Skeletal muscle cell (primary cell): ENCODE results near the gene SRSF8.

ENCODE experiments used
- DNase-seq: peaks from one replicate; pipeline ENCODE4 v3.0.0-alpha.2; 2010; ENCODE audit warnings: low read depth
- H3K4me3 ChIP-seq: 2 replicates; pipeline ENCODE4 v1.5.1; 2011; ENCODE audit warnings: low read depth, mild to moderate bottlenecking, control low read depth, low read length, moderate library complexity

Gene SRSF8

DNA sequence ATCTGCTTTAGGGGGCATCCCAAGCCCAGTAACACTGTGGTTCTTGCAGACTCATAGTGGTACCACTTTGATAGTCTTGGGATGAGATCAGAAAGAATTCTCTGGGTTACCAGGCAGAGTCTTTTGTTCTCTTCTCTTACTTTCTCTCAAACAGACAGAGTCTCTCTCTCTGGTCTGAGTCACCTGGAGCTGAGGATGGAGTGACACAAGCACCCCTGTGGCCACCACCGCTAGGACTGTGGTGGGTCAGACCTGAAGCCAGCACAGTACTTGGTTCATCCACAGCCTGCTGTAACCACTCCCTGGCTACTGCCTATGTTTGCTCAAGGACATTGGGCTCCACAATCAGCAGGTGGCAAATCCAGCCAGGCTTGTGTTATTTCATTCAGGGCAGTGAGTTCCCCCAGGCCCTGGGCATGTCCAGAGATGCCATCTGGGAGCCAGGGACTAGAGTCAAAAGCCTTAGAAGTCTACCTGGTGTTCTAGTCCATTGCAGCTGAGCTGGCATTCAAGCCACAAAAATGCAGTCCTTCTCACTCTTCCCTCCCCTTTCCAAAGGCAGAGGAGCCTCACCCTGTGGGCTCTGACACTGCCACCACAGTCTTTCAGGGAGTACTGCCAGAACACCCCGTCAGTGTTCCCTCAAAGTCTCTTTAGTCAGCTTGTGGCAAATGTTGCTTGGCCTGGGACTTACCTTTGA lies 52.8 kb downstream of the SRSF8 start:
- no peak overlapping the region for H3K4me3 ChIP-seq
- DNase-seq = no peak
